HepG2 (cell line): ENCODE measurements around the gene GNB1. TPM values are rescaled to one million over a fixed set of nuclear protein-coding genes. Genes with fewer than 3 reads are reported as not detected.
A peak's percentile ranks its signal among the peaks of the same experiment; 100 is the strongest.

ENCODE experiments used
- FOXC1 ChIP-seq: sonication (generic); formaldehyde crosslinking; IDR thresholded peaks from 2 replicates; pipeline ENCODE4 v1.8.0; 2022; ENCODE audit warnings: mild to moderate bottlenecking, missing genetic modification reagents, borderline replicate concordance
- FOXP1 ChIP-seq, 2 experiments: fragments of 450-650 bp in 1 of 2; IDR thresholded peaks; 2 replicates each; pipeline ENCODE4 v1.6.1; 2017 to 2018; ENCODE audit warnings: antibody characterized with exemption in 1 of 2
- HMGA1 ChIP-seq: sonication (generic); formaldehyde crosslinking; conservative IDR thresholded peaks from 2 replicates; pipeline ENCODE4 v1.4.0; 2020; ENCODE audit warnings: missing genetic modification reagents
- HOMEZ ChIP-seq: IDR thresholded peaks from 2 replicates; pipeline ENCODE4 v1.6.1; 2016; ENCODE audit warnings: low read depth
- JUN ChIP-seq: sonication (generic); formaldehyde crosslinking; IDR thresholded peaks from 2 replicates; pipeline ENCODE4 v1.4.0; 2020; ENCODE audit warnings: mild to moderate bottlenecking, missing genetic modification reagents
- KLF9 ChIP-seq: IDR thresholded peaks from 2 replicates; pipeline ENCODE4 v1.6.1; 2016; ENCODE audit warnings: low read depth
- MBNL3 ChIP-seq: fragments of 250-450 bp; sonication (Bioruptor Pico); conservative IDR thresholded peaks from 2 replicates; pipeline ENCODE4 v1.8.0; 2022; ENCODE audit warnings: mild to moderate bottlenecking, inconsistent platforms
- PCBP1 ChIP-seq: fragments of 200-400 bp; formaldehyde crosslinking; IDR thresholded peaks from 2 replicates; pipeline ENCODE4 v1.6.1; 2017; ENCODE audit warnings: mild to moderate bottlenecking, low read depth, low read length, borderline replicate concordance
- PHF20 ChIP-seq: sonication (generic); formaldehyde crosslinking; IDR thresholded peaks from 2 replicates; pipeline ENCODE4 v1.5.0; 2020; ENCODE audit warnings: mild to moderate bottlenecking, missing genetic modification reagents
- POGZ ChIP-seq: sonication (generic); formaldehyde crosslinking; IDR thresholded peaks from 2 replicates; pipeline ENCODE4 v1.4.0; 2020; ENCODE audit warnings: mild to moderate bottlenecking, missing genetic modification reagents
- RARG ChIP-seq: sonication (generic); formaldehyde crosslinking; IDR thresholded peaks from 2 replicates; pipeline ENCODE4 v1.4.0; 2020; ENCODE audit warnings: low read depth, mild to moderate bottlenecking, missing genetic modification reagents
- RFX3 ChIP-seq: IDR thresholded peaks from 2 replicates; pipeline ENCODE4 v1.6.1; 2016; ENCODE audit warnings: missing biosample characterization, missing genetic modification reagents
- SNRNP70 ChIP-seq: fragments of 200-400 bp; formaldehyde crosslinking; IDR thresholded peaks from 2 replicates; pipeline ENCODE4 v1.6.1; 2017; ENCODE audit warnings: mild to moderate bottlenecking, low read depth, low read length, moderate library complexity
- TFAP4 ChIP-seq: sonication (generic); IDR thresholded peaks from 2 replicates; pipeline ENCODE4 v1.6.1; 2016; ENCODE audit warnings: low read depth, borderline replicate concordance
- USF2 ChIP-seq, 2 experiments: sonication (generic) in 1 of 2; formaldehyde crosslinking in 1 of 2; IDR thresholded peaks; 2 replicates each; pipeline versions ENCODE4 v1.5.1 to v1.6.1; 2011 to 2020; ENCODE audit warnings: borderline replicate concordance in 1 of 2, low read depth in 1 of 2, low read length in 1 of 2, mild to moderate bottlenecking in 1 of 2, missing genetic modification reagents in 1 of 2, moderate library complexity in 1 of 2
- ZNF275 ChIP-seq: sonication (generic); formaldehyde crosslinking; IDR thresholded peaks from 2 replicates; pipeline ENCODE4 v1.8.0; 2022; ENCODE audit warnings: missing genetic modification reagents, mild to moderate bottlenecking, inconsistent platforms, borderline replicate concordance
- ZNF792 ChIP-seq: IDR thresholded peaks from 2 replicates; pipeline ENCODE4 v1.6.1; 2016
- polyA plus RNA-seq, 8 experiments: library from polyadenylated mRNA; depleted of rRNA in 3 of 8; stranded (reverse) in 7 of 8; unstranded in 1 of 8; fragments of >200 nt; fragmentation: Illumina TruSeq in 4 of 8; extraction: Trizol in 4 of 8; gene quantifications; 2 replicates each; pipeline versions ENCODE4 v1.2.1 to v1.2.3, GENCODE V29; 2011 to 2016; ENCODE audit warnings: low read depth in 4 of 8, missing spikeins in 1 of 8, mixed read lengths in 1 of 8; ENCODE audit not compliant: insufficient read depth in 1 of 8
- total RNA-seq, 5 experiments: library from RNA; depleted of rRNA; stranded (reverse); fragments of >200 nt; fragmentation: Illumina TruSeq; extraction: Trizol; gene quantifications; 2 replicates each; pipeline ENCODE4 v1.2.3, GENCODE V29; 2016; ENCODE audit warnings: low read depth in 1 of 5
- TF ChIP-seq, protein P1 (sequence below): sonication (generic); formaldehyde crosslinking; IDR thresholded peaks from 2 replicates; pipeline ENCODE4 v1.8.1; 2022; ENCODE audit warnings: low read depth, mild to moderate bottlenecking, missing genetic modification reagents

GNB1 gene
- total and polyA plus RNA-seq, 2 of the 13 experiments (the other 11 are each of a cell fraction or from before 2014, with no cell fraction given) = 66.2 to 327 TPM

DNA sequence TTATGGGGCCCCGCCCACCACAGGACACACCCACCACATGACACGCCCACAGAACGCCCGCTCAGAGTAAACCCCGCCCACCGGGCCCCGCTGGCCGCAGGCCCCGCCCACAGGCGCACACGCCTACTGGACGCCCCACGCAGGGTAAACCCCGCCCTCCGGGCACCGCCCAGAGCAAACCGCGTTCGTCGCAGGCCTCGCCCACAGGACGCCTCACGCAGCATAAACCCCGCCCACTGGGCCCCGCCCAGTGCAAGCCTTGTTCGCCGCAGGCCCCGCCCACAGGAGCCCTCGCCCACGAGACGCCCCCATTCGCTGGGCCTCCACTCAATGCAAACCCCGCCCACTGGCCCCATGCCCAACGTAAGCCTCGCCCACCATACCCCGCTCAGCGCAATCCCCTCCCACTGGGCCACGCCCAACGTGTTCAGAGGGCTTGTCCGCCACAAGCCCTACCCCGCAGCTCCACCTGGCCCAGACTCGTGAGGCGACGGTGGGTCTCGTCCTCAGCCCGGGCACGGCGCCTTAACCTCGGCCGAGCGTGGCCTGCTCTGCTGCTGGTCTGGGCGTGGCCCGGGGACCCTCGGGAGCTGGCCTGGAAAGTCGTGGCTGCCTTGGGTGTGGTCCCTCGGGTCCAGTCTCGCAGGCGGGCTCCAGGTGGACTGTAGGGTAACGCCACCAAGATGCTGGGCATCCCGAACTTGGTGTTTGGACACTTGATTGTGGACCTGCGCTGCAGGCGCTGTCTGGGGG, 28.6 kb upstream of the GNB1 start (continued):
- 0 out of 2 replicates have a peak, but pooled peaks have one; percentile 42 for TF ChIP-seq HOMEZ (CRISPR knock-in tag)
- no peak for TF ChIP-seq RFX3 (CRISPR knock-in tag)
- no peak for TF ChIP-seq HMGA1 (CRISPR knock-in tag)
- TF ChIP-seq KLF9 (CRISPR knock-in tag) = peak; percentile 70; the same call in 1 of the 2 replicates
- TF ChIP-seq SNRNP70 = no peak
- peak; percentile 77; the same call in 1 of the 2 replicates for TF ChIP-seq ZNF275
- no peak for TF ChIP-seq MBNL3 (CRISPR knock-in tag)
- TF ChIP-seq TFAP4 = peak; percentile 11; the same call in 1 of the 2 replicates
- TF ChIP-seq PHF20 = no peak; the same call in 1 of the 2 replicates
- no peak for TF ChIP-seq RARG (CRISPR knock-in tag)
- 0 out of 2 replicates have a peak, but pooled peaks have one; percentile 54 for TF ChIP-seq PCBP1
- TF ChIP-seq ZNF792 (CRISPR knock-in tag) = peak; percentile 92
- peak; percentile 51 for TF ChIP-seq POGZ (CRISPR knock-in tag)
- TF ChIP-seq JUN (CRISPR knock-in tag) = no peak
- 0 out of 2 replicates have a peak, but pooled peaks have one; percentile 49 for TF ChIP-seq FOXC1 (CRISPR knock-in tag)
- TF ChIP-seq USF2 (IDR thresholded peaks at IDR 0.05; ENCODE audit: low read depth, low read length) = 0 out of 2 replicates have a peak, but pooled peaks have one; percentile 23
- TF ChIP-seq USF2 (CRISPR knock-in tag; IDR thresholded peaks at IDR 0.05; ENCODE audit: borderline replicate concordance) = 0 out of 2 replicates have a peak, but pooled peaks have one; percentile 55
- TF ChIP-seq FOXP1 (IDR thresholded peaks at IDR 0.05) = no peak
- peak; percentile 9; the same call in 1 of the 2 replicates for TF ChIP-seq FOXP1 (CRISPR knock-in tag; IDR thresholded peaks at IDR 0.05)
- TF ChIP-seq, protein P1, sequence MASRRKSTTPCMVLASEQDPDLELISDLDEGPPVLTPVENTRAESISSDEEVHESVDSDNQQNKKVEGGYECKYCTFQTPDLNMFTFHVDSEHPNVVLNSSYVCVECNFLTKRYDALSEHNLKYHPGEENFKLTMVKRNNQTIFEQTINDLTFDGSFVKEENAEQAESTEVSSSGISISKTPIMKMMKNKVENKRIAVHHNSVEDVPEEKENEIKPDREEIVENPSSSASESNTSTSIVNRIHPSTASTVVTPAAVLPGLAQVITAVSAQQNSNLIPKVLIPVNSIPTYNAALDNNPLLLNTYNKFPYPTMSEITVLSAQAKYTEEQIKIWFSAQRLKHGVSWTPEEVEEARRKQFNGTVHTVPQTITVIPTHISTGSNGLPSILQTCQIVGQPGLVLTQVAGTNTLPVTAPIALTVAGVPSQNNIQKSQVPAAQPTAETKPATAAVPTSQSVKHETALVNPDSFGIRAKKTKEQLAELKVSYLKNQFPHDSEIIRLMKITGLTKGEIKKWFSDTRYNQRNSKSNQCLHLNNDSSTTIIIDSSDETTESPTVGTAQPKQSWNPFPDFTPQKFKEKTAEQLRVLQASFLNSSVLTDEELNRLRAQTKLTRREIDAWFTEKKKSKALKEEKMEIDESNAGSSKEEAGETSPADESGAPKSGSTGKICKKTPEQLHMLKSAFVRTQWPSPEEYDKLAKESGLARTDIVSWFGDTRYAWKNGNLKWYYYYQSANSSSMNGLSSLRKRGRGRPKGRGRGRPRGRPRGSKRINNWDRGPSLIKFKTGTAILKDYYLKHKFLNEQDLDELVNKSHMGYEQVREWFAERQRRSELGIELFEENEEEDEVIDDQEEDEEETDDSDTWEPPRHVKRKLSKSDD (CRISPR knock-in tag) = no peak
